ENCODE data around the gene VN1R5.

Gene VN1R5

GRCh38 chr1:247301176-247301540 lies 45.3 kb downstream of the VN1R5 start:
- no peak for DNase-seq (ENCODE audit: low read depth)

DNA sequence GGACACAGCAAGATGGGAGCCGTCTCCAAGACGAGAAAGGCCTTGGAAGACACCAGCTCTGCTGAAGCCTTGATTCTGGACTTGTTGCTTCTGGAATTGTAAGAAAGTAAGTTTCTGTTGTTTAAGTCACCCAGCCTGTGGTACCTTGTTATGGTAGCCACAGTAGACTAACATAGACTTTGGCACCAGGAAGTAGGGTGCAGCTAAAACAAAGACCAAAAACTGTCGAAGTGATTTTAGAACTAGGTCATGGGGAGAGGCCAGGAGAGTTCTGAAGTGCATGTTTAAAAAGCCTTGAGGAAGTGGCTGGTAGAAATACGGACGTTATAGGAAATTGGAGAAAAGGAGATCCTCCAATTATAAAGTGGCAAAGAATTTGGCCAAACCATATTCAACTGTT lies 47.3 kb downstream of the VN1R5 start:
- no peak for DNase-seq (ENCODE audit: low read depth)

GRCh38 chr1:247304031-247304430 lies 48.2 kb downstream of the VN1R5 start:
- DNase-seq (ENCODE audit: low read depth): no peak

Data from stimulated activated CD8-positive, alpha-beta memory T cell treated with anti-CD3 and anti-CD28 coated beads, Interleukin-12 subunit alpha, Interleukin-12 subunit beta, amount 100 ng/mL, for 1 hour (primary cell).